K562 (cell line): ENCODE data around the gene STEAP1B. TPM values are rescaled to one million over a fixed set of nuclear protein-coding genes. Genes with fewer than 3 reads are reported as not detected.
A peak's percentile ranks its signal among the peaks of the same experiment; 100 is the strongest.

Source experiments
- ATAC-seq: fragments of 200-7000 bp; cut with Tn5 transposase; 3 replicates; pipeline ENCODE4 v1.9.1; 2020; ENCODE audit warnings: moderate library complexity
- BruUV-seq: library from RNA; stranded (reverse); fragments of 400-500 nt; replicated peaks from 2 replicates; lab custom pipeline; 2021; lab: Mats Ljungman, UMichigan
- CTCF ChIA-PET: fragments of 300-600 bp; formaldehyde crosslinking; extraction: SDS; loops from one replicate; lab custom pipeline; 2021; ENCODE audit warnings: low intra/inter-chr PET ratio; lab: Yijun Ruan, JAX
- POLR2A ChIA-PET: fragments of 300-600, 350-650 bp; sonication (Branson Sonifier 250); formaldehyde crosslinking; extraction: SDS; loops from one replicate; lab custom pipeline; 2021; ENCODE audit warnings: antibody characterized with exemption, inconsistent platforms; lab: Yijun Ruan, JAX
- DNase-seq, 4 experiments: peaks; one replicate each; pipeline versions ENCODE4 v3.0.0 to v3.0.0-alpha.2; 2011 to 2018; ENCODE audit warnings: low spot score in 3 of 4, mixed read lengths in 3 of 4; ENCODE audit errors: extremely low read depth in 1 of 4
- FAIRE-seq: peaks from 2 replicates; lab custom pipeline; 2011; peaks lifted over from hg19 to GRCh38; lab: Jason Lieb, UNC
- H2AFZ ChIP-seq: 2 replicates; pipeline ENCODE4 v1.6.0; 2011; ENCODE audit warnings: low read depth, low read length, control low read depth, inconsistent platforms
- H3K27ac ChIP-seq: fragments of 200-600 bp; 3 replicates; pipeline ENCODE4 v1.8.0; 2011; ENCODE audit warnings: low read depth, mild to moderate bottlenecking, control low read depth, inconsistent platforms, low read length, moderate library complexity, mixed read lengths; ENCODE audit errors: extremely low read depth
- H3K27me3 ChIP-seq, 2 experiments: fragments of 300-600 bp in 1 of 2; 2 replicates in 1 of 2; 3 replicates in 1 of 2; pipeline versions ENCODE4 v1.6.0 to v1.8.0; 2011; ENCODE audit warnings: inconsistent platforms in 2 of 2, low read length in 2 of 2, mild to moderate bottlenecking in 1 of 2, mixed read lengths in 1 of 2, moderate library complexity in 1 of 2; ENCODE audit not compliant: control insufficient read depth in 2 of 2, insufficient read depth in 2 of 2
- H3K36me3 ChIP-seq: fragments of 300-600 bp; 3 replicates; pipeline ENCODE4 v1.8.0; 2011; ENCODE audit warnings: mild to moderate bottlenecking, low read length, inconsistent platforms; ENCODE audit not compliant: control insufficient read depth, insufficient read depth
- H3K4me1 ChIP-seq, 2 experiments: fragments of 200-600 bp in 1 of 2; replicated peaks in 1 of 2; 2 replicates in 1 of 2; 3 replicates in 1 of 2; pipeline versions ENCODE4 v1.5.1 to v1.8.0; 2011; ENCODE audit warnings: inconsistent platforms in 2 of 2, low read length in 2 of 2, mild to moderate bottlenecking in 1 of 2, mixed read lengths in 1 of 2, moderate library complexity in 1 of 2; ENCODE audit not compliant: control insufficient read depth in 2 of 2, insufficient read depth in 2 of 2
- H3K4me2 ChIP-seq: 2 replicates; pipeline ENCODE4 v1.6.1; 2011; ENCODE audit warnings: low read length, control low read depth, inconsistent platforms, mixed read lengths; ENCODE audit not compliant: insufficient read depth
- H3K4me3 ChIP-seq: fragments of 200-600 bp; sonication (generic), shearing (Covaris generic); 2 replicates; pipeline ENCODE4 v1.5.1; 2016; ENCODE audit warnings: control low read depth, inconsistent platforms
- H3K79me2 ChIP-seq: fragments of 200-600 bp; 3 replicates; pipeline ENCODE4 v1.8.0; 2011; ENCODE audit warnings: low read length, inconsistent platforms; ENCODE audit not compliant: control insufficient read depth, insufficient read depth
- H3K9ac ChIP-seq, 2 experiments: 2 replicates each; pipeline versions ENCODE4 v1.6.0 to v1.6.1; 2011; ENCODE audit warnings: low read depth in 2 of 2, low read length in 2 of 2, control low read depth in 1 of 2, inconsistent platforms in 1 of 2, mild to moderate bottlenecking in 1 of 2, mixed read lengths in 1 of 2; ENCODE audit not compliant: insufficient read depth in 1 of 2
- H3K9me1 ChIP-seq: one replicate; pipeline ENCODE4 v1.6.0; 2011; ENCODE audit warnings: inconsistent platforms, mild to moderate bottlenecking, low read length, moderate library complexity; ENCODE audit not compliant: control insufficient read depth, insufficient read depth
- H3K9me3 ChIP-seq: replicated peaks from 2 replicates; pipeline ENCODE4 v1.5.1; 2011; ENCODE audit warnings: low read depth, low read length, inconsistent platforms; ENCODE audit not compliant: control insufficient read depth, insufficient read depth
- H4K20me1 ChIP-seq: replicated peaks from 2 replicates; pipeline ENCODE4 v1.6.1; 2011; ENCODE audit warnings: low read length, inconsistent platforms, mixed read lengths; ENCODE audit not compliant: control insufficient read depth, insufficient read depth
- EHMT2 ChIP-seq: fragments of 450-650 bp; IDR thresholded peaks from 2 replicates; pipeline ENCODE4 v1.6.1; 2018; ENCODE audit warnings: antibody characterized with exemption
- GABPB1 ChIP-seq: sonication (generic); formaldehyde crosslinking; IDR thresholded peaks from 2 replicates; pipeline ENCODE4 v1.8.0; 2022; ENCODE audit warnings: mild to moderate bottlenecking, missing genetic modification reagents
- JUNB ChIP-seq: fragments of 450-650 bp; formaldehyde crosslinking; conservative IDR thresholded peaks from 2 replicates; pipeline ENCODE4 v1.4.0; 2020; ENCODE audit warnings: mild to moderate bottlenecking
- MTF1 ChIP-seq: fragments of 250-450 bp; sonication (Bioruptor Pico); IDR thresholded peaks from 2 replicates; pipeline ENCODE4 v1.9.0; 2021; ENCODE audit warnings: moderate library complexity, mild to moderate bottlenecking, inconsistent platforms, borderline replicate concordance
- NR2C1 ChIP-seq, 2 experiments: fragments of 450-650 bp; IDR thresholded peaks; 2 replicates each; pipeline ENCODE4 v1.6.1; 2017; ENCODE audit warnings: mild to moderate bottlenecking in 2 of 2, antibody characterized with exemption in 1 of 2, inconsistent platforms in 1 of 2, missing compliant biosample characterization in 1 of 2, missing genetic modification characterization in 1 of 2
- RFX1 ChIP-seq: fragments of 450-650 bp; IDR thresholded peaks from 2 replicates; pipeline ENCODE4 v1.6.1; 2016; ENCODE audit warnings: mild to moderate bottlenecking, moderate library complexity
- SP2 ChIP-seq: IDR thresholded peaks from 2 replicates; pipeline ENCODE4 v1.6.1; 2011; ENCODE audit warnings: mild to moderate bottlenecking, low read depth, low read length, moderate library complexity; ENCODE audit not compliant: poor library complexity, severe bottlenecking; ENCODE audit errors: extremely low read depth
- ZNF143 ChIP-seq: sonication (generic); formaldehyde crosslinking; IDR thresholded peaks from 2 replicates; pipeline ENCODE4 v1.9.0; 2022; ENCODE audit warnings: mild to moderate bottlenecking, missing genetic modification reagents
- WGBS: fragments of 100-300 bp; shearing (Covaris generic); methylation state at CpG from one replicate; pipeline ENCODE4 v1.1.6; 2016; ENCODE audit warnings: low coverage, mixed read lengths; ENCODE audit not compliant: insufficient coverage; ENCODE audit errors: missing lambda C conversion rate; 5-methylcytosine and 5-hydroxymethylcytosine counted together
- in situ Hi-C: fragments of 300-500 bp; cut with MboI; formaldehyde crosslinking; loops from 4 replicates; pipeline ENCODE4 v1.15.0; 2018; ENCODE audit warnings: inconsistent platforms, mixed read lengths
- intact Hi-C: fragments of 100-400 bp; cut with micrococcal nuclease; formaldehyde crosslinking; loops from 2 replicates; pipeline ENCODE4 v1.14.2; 2022
- polyA plus RNA-seq, 8 experiments: library from polyadenylated mRNA; depleted of rRNA in 4 of 8; stranded (reverse) in 5 of 8; unstranded in 3 of 8; fragments of >200 nt; fragmentation: Nextera tagmentation in 2 of 8; fragmentation: Illumina TruSeq in 1 of 8; extraction: Ambion mirVana in 2 of 8; extraction: Trizol in 1 of 8; gene quantifications; 2 replicates each; pipeline versions ENCODE4 v1.2.1 to v1.2.3, GENCODE V29; 2011 to 2014; ENCODE audit warnings: inconsistent platforms in 1 of 8, missing spikeins in 1 of 8
- total RNA-seq, 7 experiments: library from RNA; depleted of rRNA in 6 of 7; stranded (reverse); fragments of >200 nt in 6 of 7; fragmentation: Illumina TruSeq in 2 of 7; extraction: Trizol in 2 of 7; gene quantifications; 2 replicates each; pipeline versions ENCODE4 v1.2.1 to v1.2.3, GENCODE V29; 2011 to 2021; ENCODE audit warnings: low replicate concordance in 1 of 7
- TF ChIP-seq, protein P1 (sequence below): fragments of 250-450 bp; sonication (Bioruptor Pico); IDR thresholded peaks from 2 replicates; pipeline ENCODE4 v1.5.0; 2021; ENCODE audit warnings: mild to moderate bottlenecking, moderate library complexity
- TF ChIP-seq, protein P2 (sequence below), 2 experiments: IDR thresholded peaks in 1 of 2; conservative IDR thresholded peaks in 1 of 2; 2 replicates each; pipeline ENCODE4 v1.6.1; 2016; ENCODE audit warnings: low read depth in 2 of 2, mild to moderate bottlenecking in 1 of 2, missing compliant biosample characterization in 1 of 2, missing genetic modification characterization in 1 of 2, moderate library complexity in 1 of 2
- TF ChIP-seq, protein P3 (sequence below): fragments of 450-650 bp; IDR thresholded peaks from 2 replicates; pipeline ENCODE4 v1.6.1; 2016; ENCODE audit warnings: mild to moderate bottlenecking
- TF ChIP-seq, protein P4 (sequence below): fragments of 450-650 bp; IDR thresholded peaks from 2 replicates; pipeline ENCODE4 v1.6.1; 2016

STEAP1B gene
- total and polyA plus RNA-seq, 9 of the 15 experiments (the other 6 are each of a cell fraction or from before 2014, with no cell fraction given), result 20.0 to 38.5 (median 30.6) TPM

DNA sequence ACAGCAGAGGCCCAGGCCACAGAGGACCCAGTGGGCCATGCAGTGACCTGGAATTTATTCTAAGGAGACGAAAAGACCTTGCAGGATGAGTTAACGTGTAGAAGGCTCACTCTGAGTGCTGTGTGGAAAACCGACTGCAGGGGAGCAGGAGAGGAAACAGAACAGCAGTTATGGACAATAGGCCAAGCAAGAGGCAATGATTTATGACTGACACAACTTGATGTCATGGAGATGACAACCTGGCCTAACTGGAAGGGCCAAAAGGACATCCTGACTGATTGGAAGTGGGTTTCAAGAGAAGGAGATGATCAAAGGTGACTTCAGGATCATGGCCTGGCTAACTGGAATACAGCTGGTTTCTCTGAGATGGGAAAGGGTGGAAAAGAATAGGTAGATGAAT, 72.9 kb downstream of the STEAP1B start:
- Histone ChIP-seq H3K27ac (no peak overlapping the region), H3K4me2 (no peak overlapping the region), H3K79me2 (no peaks in the 10 kb centered on the region), H3K36me3 (no peaks in the 10 kb centered on the region), H3K9me3 (no peaks in the 10 kb centered on the region), H2AFZ (no peak overlapping the region), H3K4me1 (no peaks in the 10 kb centered on the region; a peak in 2 of 5 replicates), H4K20me1 (no peaks in the 10 kb centered on the region), H3K9me1 (no peaks in the 10 kb centered on the region), H3K27me3 (no peaks in the 10 kb centered on the region), H3K9ac (no peak overlapping the region), H3K4me3 (no peak overlapping the region)
- 46% methylated on average over 3 of the region's 3 CpGs for WGBS
- no TSS peak for BruUV-seq
- in situ Hi-C loops, result no loop called here
- ChIA-PET CTCF (no interaction called here), POLR2A (interaction anchor here (1.0 to 1.5 kb wide), 2 partner anchors 8 to 13 kb away, joined by 3 read pairs; no protein-coding TSS in a partner anchor)
- FAIRE-seq, result no peak
- no peak; the same call in 2 of the 3 replicates for ATAC-seq
- intact Hi-C loops, result no loop called here
- no peak for DNase-seq
- TF ChIP-seq EHMT2 (no peak), RFX1 (peak; percentile 28; the same call in 1 of the 2 replicates), MTF1 (CRISPR knock-in tag) (no peak), GABPB1 (CRISPR knock-in tag) (no peak), SP2 (no peak), ZNF143 (CRISPR knock-in tag) (no peak), NR2C1 (IDR thresholded peaks at IDR 0.05) (no peak), NR2C1 (tag; IDR thresholded peaks at IDR 0.05) (no peak), JUNB (CRISPR knock-in tag) (no peak)
- TF ChIP-seq, protein P1, sequence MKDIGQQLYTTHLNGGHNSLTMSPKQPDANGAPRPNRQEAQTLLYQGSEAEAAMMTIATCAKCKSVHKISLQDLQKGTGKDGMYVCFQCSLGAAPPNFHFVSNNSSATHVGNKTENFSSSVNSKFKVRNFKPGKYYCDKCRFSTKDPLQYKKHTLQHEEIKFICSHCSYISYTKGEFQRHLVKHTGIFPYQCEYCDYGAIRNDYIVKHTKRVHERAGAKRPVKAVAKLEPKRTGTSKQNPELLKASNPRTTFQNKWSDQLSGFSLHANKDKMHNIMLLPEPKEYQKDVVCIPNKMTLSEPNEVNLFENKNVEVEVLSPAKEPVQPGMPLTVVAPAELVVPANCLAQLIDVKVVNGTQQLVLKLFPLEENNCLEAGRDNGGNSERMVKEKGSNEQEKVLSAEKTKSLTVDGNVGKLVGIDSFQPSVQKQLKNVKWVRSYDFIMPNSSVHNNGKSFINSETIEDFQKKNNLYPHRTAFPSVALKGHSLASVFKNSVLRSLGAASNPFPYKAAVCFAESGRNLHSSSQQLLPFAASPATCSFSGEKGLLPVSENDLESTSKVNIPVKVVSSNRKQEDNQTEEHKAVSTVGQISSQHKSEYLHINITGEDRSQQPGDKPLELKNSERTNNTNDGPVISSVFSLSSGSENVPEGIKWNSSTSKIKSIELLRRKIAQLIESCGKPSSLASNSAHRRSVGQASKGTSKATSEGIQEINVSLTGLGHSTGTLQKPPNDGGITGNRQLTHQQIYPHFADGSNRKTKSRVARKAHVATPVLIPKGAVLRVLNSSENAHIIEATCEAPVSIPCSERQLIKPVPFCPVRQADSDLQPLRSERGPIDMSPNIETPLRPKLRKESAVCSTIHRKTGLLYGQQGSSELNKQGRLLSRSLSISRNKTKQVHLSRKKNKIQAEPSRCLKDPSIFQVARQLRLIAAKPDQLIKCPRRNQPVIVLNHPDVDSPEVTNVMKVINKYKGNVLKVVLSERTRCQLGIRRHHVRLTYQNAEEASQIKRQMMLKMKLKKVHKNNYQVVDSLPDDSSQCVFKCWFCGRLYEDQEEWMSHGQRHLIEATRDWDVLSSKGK (CRISPR knock-in tag), result no peak
- TF ChIP-seq, protein P2, sequence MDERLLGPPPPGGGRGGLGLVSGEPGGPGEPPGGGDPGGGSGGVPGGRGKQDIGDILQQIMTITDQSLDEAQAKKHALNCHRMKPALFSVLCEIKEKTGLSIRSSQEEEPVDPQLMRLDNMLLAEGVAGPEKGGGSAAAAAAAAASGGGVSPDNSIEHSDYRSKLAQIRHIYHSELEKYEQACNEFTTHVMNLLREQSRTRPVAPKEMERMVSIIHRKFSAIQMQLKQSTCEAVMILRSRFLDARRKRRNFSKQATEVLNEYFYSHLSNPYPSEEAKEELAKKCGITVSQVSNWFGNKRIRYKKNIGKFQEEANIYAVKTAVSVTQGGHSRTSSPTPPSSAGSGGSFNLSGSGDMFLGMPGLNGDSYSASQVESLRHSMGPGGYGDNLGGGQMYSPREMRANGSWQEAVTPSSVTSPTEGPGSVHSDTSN (CRISPR knock-in tag; IDR thresholded peaks at IDR 0.05; ENCODE audit: low read depth), result no peak
- TF ChIP-seq, protein P2 (tag; conservative IDR thresholded peaks at IDR 0.05; ENCODE audit: low read depth), result peak; percentile 77
- TF ChIP-seq, protein P3, sequence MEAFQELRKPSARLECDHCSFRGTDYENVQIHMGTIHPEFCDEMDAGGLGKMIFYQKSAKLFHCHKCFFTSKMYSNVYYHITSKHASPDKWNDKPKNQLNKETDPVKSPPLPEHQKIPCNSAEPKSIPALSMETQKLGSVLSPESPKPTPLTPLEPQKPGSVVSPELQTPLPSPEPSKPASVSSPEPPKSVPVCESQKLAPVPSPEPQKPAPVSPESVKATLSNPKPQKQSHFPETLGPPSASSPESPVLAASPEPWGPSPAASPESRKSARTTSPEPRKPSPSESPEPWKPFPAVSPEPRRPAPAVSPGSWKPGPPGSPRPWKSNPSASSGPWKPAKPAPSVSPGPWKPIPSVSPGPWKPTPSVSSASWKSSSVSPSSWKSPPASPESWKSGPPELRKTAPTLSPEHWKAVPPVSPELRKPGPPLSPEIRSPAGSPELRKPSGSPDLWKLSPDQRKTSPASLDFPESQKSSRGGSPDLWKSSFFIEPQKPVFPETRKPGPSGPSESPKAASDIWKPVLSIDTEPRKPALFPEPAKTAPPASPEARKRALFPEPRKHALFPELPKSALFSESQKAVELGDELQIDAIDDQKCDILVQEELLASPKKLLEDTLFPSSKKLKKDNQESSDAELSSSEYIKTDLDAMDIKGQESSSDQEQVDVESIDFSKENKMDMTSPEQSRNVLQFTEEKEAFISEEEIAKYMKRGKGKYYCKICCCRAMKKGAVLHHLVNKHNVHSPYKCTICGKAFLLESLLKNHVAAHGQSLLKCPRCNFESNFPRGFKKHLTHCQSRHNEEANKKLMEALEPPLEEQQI, result no peak
- TF ChIP-seq, protein P4, sequence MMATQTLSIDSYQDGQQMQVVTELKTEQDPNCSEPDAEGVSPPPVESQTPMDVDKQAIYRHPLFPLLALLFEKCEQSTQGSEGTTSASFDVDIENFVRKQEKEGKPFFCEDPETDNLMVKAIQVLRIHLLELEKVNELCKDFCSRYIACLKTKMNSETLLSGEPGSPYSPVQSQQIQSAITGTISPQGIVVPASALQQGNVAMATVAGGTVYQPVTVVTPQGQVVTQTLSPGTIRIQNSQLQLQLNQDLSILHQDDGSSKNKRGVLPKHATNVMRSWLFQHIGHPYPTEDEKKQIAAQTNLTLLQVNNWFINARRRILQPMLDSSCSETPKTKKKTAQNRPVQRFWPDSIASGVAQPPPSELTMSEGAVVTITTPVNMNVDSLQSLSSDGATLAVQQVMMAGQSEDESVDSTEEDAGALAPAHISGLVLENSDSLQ, result peak; percentile 91
